ENCODE results near the gene PLBD2.
A peak's percentile ranks its signal among the peaks of the same experiment; 100 is the strongest.

The PLBD2 gene

DNA sequence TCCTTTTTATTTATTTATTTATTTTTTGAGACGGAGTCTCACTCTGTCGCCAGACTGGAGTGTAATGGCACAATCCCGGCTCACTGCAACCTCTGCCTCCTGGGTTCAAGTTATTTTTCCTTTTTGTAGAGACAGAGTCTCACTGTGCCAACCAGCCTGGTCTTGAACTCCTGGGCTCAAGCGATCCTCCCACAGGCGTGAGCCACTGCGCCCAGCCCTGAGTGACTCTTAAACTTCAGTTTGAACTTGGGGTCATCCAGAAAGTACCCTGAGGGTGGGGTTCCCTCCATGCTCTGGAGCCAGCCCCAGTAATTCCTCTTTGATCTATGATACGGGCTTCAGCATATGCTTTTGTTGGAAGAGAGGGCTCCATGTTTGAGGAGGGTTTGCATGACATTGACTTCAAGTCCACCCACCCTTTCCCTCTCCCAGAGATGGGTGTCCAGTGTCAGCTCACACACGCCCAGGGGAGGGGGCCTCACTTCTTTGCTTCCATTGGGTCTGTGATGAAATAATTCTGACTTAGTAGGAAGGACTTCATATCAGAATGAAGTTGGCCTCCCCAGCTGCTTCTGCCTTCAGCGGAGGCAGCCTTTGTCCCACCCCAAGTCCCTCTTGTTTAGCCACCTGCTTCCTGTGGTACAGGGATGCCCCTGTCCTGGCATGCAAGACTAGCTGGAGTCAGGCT is 33.4 kb downstream of the PLBD2 start:
- no peaks in the 10 kb centered on the region for H3K4me1 ChIP-seq (ENCODE audit: control insufficient read depth, insufficient read depth, low read length)
- no peaks in the 10 kb centered on the region for H3K27me3 ChIP-seq (ENCODE audit: control insufficient read depth, insufficient read depth, low read length)
- no peaks in the 10 kb centered on the region for H3K9me3 ChIP-seq (ENCODE audit: control insufficient read depth, insufficient read depth, low read length)
- H3K36me3 ChIP-seq (ENCODE audit: control insufficient read depth, insufficient read depth, low read length) = peaks cover 19% of the 10 kb centered on the region
- no peak overlapping the region for H3K9ac ChIP-seq (ENCODE audit: low read depth, low read length)
- H3K4me3 ChIP-seq (ENCODE audit: low read depth, low read length) = no peak overlapping the region

DNA sequence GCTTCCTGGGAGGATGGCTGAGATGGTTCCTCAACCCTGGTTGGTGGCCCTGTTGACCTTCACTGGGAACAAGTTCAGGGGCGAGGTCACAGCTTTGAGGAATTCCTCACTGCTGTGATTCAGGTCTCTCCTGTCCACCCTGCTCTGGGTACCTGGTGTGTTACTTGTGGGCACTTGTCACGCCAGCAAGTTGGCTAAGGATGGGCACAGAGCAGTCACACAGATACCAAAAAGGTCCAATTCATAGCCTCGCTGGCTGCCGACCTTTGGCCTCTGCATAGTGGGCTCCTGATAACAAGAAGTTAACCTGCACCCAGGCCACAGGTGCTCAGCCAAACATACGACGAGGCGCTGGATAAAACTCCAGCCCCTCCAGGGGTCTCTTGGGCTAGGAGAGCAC is 34.1 kb downstream of the PLBD2 start:
- Histone ChIP-seq H3K27me3 (ENCODE audit: control insufficient read depth, insufficient read depth, low read length) (no peaks in the 10 kb centered on the region), H3K4me1 (ENCODE audit: control insufficient read depth, insufficient read depth, low read length) (no peaks in the 10 kb centered on the region)

DNA sequence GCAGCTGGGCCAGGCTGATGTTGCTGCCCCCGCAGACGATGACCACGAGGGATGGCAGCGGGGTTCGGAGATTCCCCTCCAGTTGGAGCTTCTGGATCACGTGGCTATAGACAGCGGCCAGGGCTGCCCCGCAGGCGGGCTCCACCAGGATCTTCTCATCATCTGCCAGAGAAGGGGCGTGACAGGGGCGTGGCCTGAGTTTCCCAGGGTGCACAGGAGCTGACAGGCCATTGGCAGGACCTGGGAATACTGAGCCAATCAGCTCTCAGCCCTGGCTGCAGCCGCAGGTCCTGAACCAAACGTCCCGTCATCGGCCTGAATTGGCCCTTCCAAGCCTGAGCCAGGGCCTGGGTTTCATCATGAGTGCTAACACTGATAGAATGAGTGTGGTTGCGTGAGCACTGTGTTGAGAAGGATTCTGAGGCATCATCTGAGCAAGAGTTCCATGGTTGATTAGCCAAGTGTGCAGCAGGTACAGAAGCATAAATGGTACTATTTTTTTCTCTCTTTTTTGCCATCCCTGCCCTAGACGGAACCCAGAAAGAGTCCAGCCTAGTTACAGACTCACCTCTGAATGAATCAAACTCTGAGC is 34.7 kb downstream of the PLBD2 start:
- Histone ChIP-seq H3K9me3 (ENCODE audit: control insufficient read depth, insufficient read depth, low read length) (no peaks in the 10 kb centered on the region), H3K4me1 (ENCODE audit: control insufficient read depth, insufficient read depth, low read length) (no peaks in the 10 kb centered on the region), H3K36me3 (ENCODE audit: control insufficient read depth, insufficient read depth, low read length) (peaks cover 9% of the 10 kb centered on the region), H3K4me3 (ENCODE audit: low read depth, low read length) (peak overlapping the region; percentile 18), H3K9ac (ENCODE audit: low read depth, low read length) (no peak overlapping the region), H3K27me3 (ENCODE audit: control insufficient read depth, insufficient read depth, low read length) (no peaks in the 10 kb centered on the region)

More for the DNA sequence above, 34.1 kb downstream of the PLBD2 start:
- Histone ChIP-seq H3K9me3 (ENCODE audit: control insufficient read depth, insufficient read depth, low read length) (no peaks in the 10 kb centered on the region), H3K9ac (ENCODE audit: low read depth, low read length) (no peak overlapping the region), H3K4me3 (ENCODE audit: low read depth, low read length) (peak overlapping the region; percentile 18), H3K36me3 (ENCODE audit: control insufficient read depth, insufficient read depth, low read length) (peaks cover 13% of the 10 kb centered on the region)

DNA sequence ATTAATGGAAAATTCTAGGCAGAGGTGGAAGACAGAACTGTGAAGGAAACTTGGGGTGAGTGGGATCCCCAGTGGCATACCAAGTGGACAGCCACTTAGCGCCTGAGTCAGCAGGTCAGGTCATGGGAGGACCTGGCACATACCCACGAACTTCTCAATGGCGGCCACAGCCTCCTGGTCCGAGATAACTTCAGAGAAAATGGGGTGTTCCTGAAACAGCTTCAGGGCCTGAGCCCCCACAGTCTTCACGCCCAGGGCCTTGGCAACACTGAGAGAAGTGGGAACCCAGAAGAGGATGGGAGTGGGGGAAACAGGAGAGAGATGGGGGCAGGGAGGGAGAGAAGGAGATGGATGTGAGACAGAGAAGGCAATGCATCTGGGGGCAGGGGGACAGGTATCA is 35.4 kb downstream of the PLBD2 start:
- H3K4me3 ChIP-seq (ENCODE audit: low read depth, low read length) = no peak overlapping the region
- no peaks in the 10 kb centered on the region for H3K9me3 ChIP-seq (ENCODE audit: control insufficient read depth, insufficient read depth, low read length)
- peaks cover 9% of the 10 kb centered on the region for H3K36me3 ChIP-seq (ENCODE audit: control insufficient read depth, insufficient read depth, low read length)
- no peak overlapping the region for H3K9ac ChIP-seq (ENCODE audit: low read depth, low read length)
- H3K4me1 ChIP-seq (ENCODE audit: control insufficient read depth, insufficient read depth, low read length) = no peaks in the 10 kb centered on the region
- no peaks in the 10 kb centered on the region for H3K27me3 ChIP-seq (ENCODE audit: control insufficient read depth, insufficient read depth, low read length)

DNA sequence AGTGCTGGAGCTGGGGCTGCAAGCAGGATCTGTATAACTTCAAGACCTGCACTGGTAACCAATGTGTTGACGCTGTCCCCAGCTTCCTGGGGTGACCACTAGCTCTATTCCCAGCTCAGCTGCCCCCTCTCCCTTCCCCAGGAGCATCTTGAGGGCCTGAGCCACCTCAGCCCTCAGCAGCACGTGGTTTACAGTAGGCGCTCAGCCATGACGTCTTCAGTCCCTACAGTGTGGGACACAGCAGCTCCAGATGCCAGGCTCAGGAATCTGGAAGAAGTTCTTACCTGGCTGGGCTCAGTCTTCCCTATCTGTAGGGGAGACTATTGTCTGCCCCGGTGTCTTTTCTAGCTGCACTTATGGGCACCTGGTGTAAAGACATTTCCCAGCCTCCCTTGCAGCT is 36.7 kb downstream of the PLBD2 start:
- Histone ChIP-seq H3K36me3 (ENCODE audit: control insufficient read depth, insufficient read depth, low read length) (peaks cover 6% of the 10 kb centered on the region), H3K27me3 (ENCODE audit: control insufficient read depth, insufficient read depth, low read length) (no peaks in the 10 kb centered on the region), H3K9me3 (ENCODE audit: control insufficient read depth, insufficient read depth, low read length) (no peaks in the 10 kb centered on the region), H3K4me1 (ENCODE audit: control insufficient read depth, insufficient read depth, low read length) (no peaks in the 10 kb centered on the region), H3K4me3 (ENCODE audit: low read depth, low read length) (no peak overlapping the region), H3K9ac (ENCODE audit: low read depth, low read length) (no peak overlapping the region)

DNA sequence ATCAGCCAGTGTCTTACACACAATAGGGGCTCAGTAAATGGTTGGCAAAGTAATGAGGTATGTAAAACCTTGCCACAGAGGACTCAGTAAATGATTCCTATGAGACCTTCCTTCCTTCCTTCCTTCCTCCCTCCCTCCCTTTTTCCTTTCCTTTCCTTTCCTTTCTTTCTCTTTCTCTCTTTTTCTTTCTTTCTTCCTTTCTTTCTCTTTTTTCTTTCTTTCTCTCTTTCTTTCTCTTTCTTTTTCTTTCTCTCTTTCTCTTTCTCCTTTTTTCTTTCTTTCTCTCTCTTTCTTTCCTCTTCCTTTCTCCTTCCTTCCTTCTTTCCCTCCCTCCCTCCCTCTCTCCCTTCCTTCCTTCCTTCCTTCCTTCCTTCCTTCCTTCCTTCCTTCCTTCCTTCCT is 37.8 kb downstream of the PLBD2 start:
- Histone ChIP-seq H3K9ac (ENCODE audit: low read depth, low read length) (no peak overlapping the region), H3K27me3 (ENCODE audit: control insufficient read depth, insufficient read depth, low read length) (no peaks in the 10 kb centered on the region), H3K36me3 (ENCODE audit: control insufficient read depth, insufficient read depth, low read length) (no peaks in the 10 kb centered on the region), H3K9me3 (ENCODE audit: control insufficient read depth, insufficient read depth, low read length) (no peaks in the 10 kb centered on the region), H3K4me3 (ENCODE audit: low read depth, low read length) (no peak overlapping the region), H3K4me1 (ENCODE audit: control insufficient read depth, insufficient read depth, low read length) (no peaks in the 10 kb centered on the region)

DNA sequence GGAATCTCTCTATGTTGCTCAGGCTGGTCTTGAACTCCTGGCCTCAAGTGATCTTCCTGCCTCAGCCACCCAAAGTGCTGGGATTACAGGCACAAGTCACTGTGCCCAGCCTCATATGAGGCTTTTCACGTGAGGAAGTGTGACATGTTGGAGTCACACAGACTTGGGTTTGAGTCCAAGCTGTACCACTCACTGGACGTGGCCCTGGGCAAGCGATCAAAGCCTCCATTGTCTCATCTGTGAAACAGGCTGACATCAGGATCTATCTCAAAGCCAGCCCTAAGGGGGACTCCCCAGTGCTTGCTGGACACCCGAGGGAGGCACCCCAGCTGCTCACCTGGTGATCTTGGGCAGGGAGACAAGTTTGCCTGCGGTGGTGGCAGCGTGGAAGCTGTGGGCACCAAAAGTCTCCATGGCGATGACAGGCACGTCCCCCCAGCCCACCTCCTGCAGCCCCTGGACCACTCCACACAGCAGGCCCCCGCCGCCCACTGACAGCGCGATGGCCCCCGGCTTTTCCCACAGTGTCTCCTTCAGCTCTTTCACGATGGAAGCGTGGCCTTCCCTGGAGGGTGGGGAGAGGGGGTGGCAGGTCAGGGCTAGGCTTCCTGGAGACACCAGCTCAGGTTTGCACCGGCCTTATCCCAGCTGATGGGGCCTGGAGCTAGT is 38.6 kb downstream of the PLBD2 start:
- H3K9me3 ChIP-seq (ENCODE audit: control insufficient read depth, insufficient read depth, low read length) = no peaks in the 10 kb centered on the region
- H3K36me3 ChIP-seq (ENCODE audit: control insufficient read depth, insufficient read depth, low read length) = no peaks in the 10 kb centered on the region
- no peak overlapping the region for H3K4me3 ChIP-seq (ENCODE audit: low read depth, low read length)
- no peaks in the 10 kb centered on the region for H3K27me3 ChIP-seq (ENCODE audit: control insufficient read depth, insufficient read depth, low read length)
- H3K9ac ChIP-seq (ENCODE audit: low read depth, low read length) = no peak overlapping the region
- no peaks in the 10 kb centered on the region for H3K4me1 ChIP-seq (ENCODE audit: control insufficient read depth, insufficient read depth, low read length)

DNA sequence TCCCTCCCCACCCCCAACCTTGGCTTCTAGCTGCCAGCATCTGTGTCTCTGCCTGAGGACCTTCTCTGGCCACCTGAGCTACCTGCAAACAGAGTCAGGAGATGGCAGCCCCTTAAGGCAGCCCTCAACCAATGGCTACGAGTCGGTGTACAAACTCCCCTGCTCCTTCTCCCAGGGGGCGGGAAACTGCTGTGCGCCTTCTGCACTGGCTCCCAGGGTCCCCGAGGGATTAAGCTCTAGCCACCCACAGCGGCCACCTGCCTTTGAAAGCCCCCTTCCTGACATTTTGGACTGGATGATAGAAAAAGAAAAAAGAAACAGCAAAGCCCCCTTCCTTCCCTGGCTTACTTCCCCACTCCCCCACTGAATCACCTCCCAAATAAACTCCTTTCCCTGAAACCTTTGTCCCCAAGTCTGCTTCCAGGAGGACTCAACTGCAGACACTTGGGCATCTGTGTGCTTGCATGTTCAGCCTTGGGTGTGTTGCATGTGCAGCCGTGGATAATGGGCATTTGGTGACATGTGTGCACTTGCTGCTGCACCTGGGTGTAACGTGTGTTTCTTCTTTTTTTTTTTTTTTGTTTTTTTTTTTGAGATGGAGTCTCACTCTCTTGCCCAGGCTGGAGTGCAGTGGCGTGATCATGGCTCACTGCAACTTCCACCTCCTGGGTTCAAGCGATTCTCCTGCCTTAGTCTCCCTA is 39.3 kb downstream of the PLBD2 start:
- H3K4me1 ChIP-seq (ENCODE audit: control insufficient read depth, insufficient read depth, low read length) = no peaks in the 10 kb centered on the region
- H3K9ac ChIP-seq (ENCODE audit: low read depth, low read length) = no peak overlapping the region
- no peaks in the 10 kb centered on the region for H3K36me3 ChIP-seq (ENCODE audit: control insufficient read depth, insufficient read depth, low read length)
- H3K27me3 ChIP-seq (ENCODE audit: control insufficient read depth, insufficient read depth, low read length) = no peaks in the 10 kb centered on the region
- no peak overlapping the region for H3K4me3 ChIP-seq (ENCODE audit: low read depth, low read length)
- no peaks in the 10 kb centered on the region for H3K9me3 ChIP-seq (ENCODE audit: control insufficient read depth, insufficient read depth, low read length)

DNA sequence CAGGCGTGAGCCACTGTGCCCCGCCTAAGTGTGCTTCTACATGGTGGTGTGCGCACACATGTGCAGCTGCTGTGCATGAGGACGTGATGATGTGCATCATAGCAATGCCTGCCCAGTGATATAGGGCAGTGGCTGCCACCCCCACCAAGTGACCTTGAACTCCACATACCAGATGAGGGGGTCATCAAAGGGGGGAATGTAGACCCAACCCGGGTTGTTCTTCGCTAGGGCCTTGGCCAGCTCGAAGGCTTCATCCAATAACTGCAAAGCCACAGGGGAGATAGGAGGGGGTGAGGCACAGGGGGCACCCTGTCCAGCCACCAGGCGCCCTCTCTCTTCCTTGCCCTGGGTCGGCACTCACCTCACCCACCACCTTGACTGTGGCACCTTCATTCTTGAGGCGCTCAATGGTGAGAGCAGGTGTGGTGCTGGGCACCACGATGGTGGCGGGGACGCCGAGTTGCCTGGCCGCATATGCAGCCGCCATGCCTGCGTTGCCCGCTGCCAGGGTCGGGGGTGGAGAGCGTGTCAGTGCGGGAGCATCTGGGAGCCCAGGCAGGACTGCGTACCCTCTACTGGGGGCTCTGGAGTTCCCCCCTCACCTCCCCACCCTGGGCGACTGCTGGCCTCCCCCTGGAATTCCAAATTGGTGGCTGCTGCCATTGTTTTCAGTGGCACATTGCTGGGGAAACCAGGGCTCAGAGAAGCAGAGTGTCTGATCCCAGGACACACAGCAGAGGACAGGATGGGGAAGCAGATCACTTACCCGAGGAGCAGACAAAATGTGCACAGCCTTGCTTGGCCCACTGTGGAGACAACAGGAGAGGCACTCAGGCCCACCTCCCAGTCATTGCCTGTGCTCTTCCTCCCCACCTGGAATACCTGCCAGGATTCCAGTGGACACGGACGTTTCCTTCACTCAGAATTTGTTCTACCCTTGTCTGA is 40.2 kb downstream of the PLBD2 start:
- Histone ChIP-seq H3K36me3 (ENCODE audit: control insufficient read depth, insufficient read depth, low read length) (no peaks in the 10 kb centered on the region), H3K27me3 (ENCODE audit: control insufficient read depth, insufficient read depth, low read length) (no peaks in the 10 kb centered on the region), H3K4me3 (ENCODE audit: low read depth, low read length) (no peak overlapping the region), H3K9ac (ENCODE audit: low read depth, low read length) (no peak overlapping the region), H3K9me3 (ENCODE audit: control insufficient read depth, insufficient read depth, low read length) (no peaks in the 10 kb centered on the region), H3K4me1 (ENCODE audit: control insufficient read depth, insufficient read depth, low read length) (no peaks in the 10 kb centered on the region)

DNA sequence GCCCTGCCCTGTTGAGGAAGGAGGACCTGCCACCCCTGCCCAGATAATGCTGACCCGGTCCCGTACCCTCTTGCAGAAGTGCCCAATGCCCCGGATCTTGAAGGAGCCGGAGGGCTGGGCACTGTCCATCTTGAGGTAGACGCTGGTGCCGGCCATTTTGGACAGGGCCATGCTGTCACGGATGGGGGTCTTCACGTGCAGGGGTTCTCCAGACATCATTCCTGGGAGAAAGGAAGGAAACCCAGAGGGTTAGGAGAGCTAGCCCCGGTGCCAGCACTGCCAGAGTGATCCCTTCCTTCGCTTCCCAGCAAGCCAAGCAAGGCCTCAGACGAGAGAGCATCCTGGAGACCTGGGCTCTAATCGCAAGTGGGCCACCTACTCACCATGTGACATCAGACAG is 41.1 kb downstream of the PLBD2 start:
- H3K36me3 ChIP-seq (ENCODE audit: control insufficient read depth, insufficient read depth, low read length) = no peaks in the 10 kb centered on the region
- H3K27me3 ChIP-seq (ENCODE audit: control insufficient read depth, insufficient read depth, low read length) = no peaks in the 10 kb centered on the region
- H3K9ac ChIP-seq (ENCODE audit: low read depth, low read length) = no peak overlapping the region
- no peaks in the 10 kb centered on the region for H3K9me3 ChIP-seq (ENCODE audit: control insufficient read depth, insufficient read depth, low read length)
- no peak overlapping the region for H3K4me3 ChIP-seq (ENCODE audit: low read depth, low read length)
- H3K4me1 ChIP-seq (ENCODE audit: control insufficient read depth, insufficient read depth, low read length) = no peaks in the 10 kb centered on the region

DNA sequence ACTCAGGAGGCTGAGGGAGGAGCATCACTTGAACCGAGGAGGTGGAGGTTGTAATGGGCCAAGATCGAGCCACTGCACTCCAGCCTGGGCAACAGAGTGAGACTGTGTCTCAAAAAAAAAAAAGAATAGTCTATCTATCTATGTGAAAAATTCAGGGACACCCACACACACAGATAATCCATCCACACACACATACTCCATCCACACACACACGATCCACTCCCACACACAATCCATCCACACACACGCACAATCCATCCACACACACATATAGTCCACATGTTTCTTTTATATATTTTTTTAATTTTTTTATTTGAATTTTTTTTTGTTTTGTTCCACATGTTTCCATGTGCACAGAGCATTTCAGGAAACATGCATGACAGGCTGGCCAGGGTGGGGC is 42.0 kb downstream of the PLBD2 start:
- peaks cover 3% of the 10 kb centered on the region for H3K4me1 ChIP-seq (ENCODE audit: control insufficient read depth, insufficient read depth, low read length)
- H3K27me3 ChIP-seq (ENCODE audit: control insufficient read depth, insufficient read depth, low read length) = no peaks in the 10 kb centered on the region
- H3K9me3 ChIP-seq (ENCODE audit: control insufficient read depth, insufficient read depth, low read length) = no peaks in the 10 kb centered on the region
- no peak overlapping the region for H3K4me3 ChIP-seq (ENCODE audit: low read depth, low read length)
- H3K9ac ChIP-seq (ENCODE audit: low read depth, low read length) = no peak overlapping the region
- no peaks in the 10 kb centered on the region for H3K36me3 ChIP-seq (ENCODE audit: control insufficient read depth, insufficient read depth, low read length)
